ENCODE measurements around the gene KCNJ10. TPM values are rescaled to one million over a fixed set of nuclear protein-coding genes. Genes with fewer than 3 reads are reported as not detected.

Gene KCNJ10
- total RNA-seq, 1 experiment from 2014 or later, result 0.08 TPM

DNA sequence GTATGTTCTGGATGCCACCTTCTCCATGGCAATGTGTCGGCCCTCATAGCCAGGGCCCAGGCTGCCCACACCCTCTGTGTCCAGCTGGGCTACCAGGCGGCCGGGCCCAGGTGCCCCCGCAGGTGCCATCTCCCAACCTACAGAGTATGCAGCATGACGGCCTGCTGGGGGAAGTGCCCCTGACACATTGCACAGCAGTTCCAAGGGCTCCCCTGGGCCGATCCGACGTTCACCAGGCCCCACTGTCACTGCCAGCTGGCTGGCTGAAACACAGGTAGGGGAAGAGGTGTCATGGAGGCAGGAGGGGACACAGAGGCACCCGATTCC lies 23.1 kb upstream of the KCNJ10 start:
- BruUV-seq (replicated peaks), result no TSS peak
- Histone ChIP-seq H3K27me3 (ENCODE audit: control insufficient read depth, insufficient read depth, low read length) (no peaks in the 10 kb centered on the region), H3K4me3 (ENCODE audit: low read depth in 2 of 2, low read length in 2 of 2) (no peak overlapping the region), H3K4me1 (ENCODE audit: control insufficient read depth, insufficient read depth, low read length) (0 out of 2 replicates have a peak, but pooled peaks cover 3% of the 10 kb centered on the region), H3K27ac (ENCODE audit: low read length) (no peak overlapping the region), H3K9me3 (ENCODE audit: control insufficient read depth, insufficient read depth, low read depth, low read length) (no peaks in the 10 kb centered on the region), H3K36me3 (ENCODE audit: control insufficient read depth, insufficient read depth, low read length) (no peaks in the 10 kb centered on the region; the same call in 1 of the 2 replicates)
- TF ChIP-seq, protein P1, sequence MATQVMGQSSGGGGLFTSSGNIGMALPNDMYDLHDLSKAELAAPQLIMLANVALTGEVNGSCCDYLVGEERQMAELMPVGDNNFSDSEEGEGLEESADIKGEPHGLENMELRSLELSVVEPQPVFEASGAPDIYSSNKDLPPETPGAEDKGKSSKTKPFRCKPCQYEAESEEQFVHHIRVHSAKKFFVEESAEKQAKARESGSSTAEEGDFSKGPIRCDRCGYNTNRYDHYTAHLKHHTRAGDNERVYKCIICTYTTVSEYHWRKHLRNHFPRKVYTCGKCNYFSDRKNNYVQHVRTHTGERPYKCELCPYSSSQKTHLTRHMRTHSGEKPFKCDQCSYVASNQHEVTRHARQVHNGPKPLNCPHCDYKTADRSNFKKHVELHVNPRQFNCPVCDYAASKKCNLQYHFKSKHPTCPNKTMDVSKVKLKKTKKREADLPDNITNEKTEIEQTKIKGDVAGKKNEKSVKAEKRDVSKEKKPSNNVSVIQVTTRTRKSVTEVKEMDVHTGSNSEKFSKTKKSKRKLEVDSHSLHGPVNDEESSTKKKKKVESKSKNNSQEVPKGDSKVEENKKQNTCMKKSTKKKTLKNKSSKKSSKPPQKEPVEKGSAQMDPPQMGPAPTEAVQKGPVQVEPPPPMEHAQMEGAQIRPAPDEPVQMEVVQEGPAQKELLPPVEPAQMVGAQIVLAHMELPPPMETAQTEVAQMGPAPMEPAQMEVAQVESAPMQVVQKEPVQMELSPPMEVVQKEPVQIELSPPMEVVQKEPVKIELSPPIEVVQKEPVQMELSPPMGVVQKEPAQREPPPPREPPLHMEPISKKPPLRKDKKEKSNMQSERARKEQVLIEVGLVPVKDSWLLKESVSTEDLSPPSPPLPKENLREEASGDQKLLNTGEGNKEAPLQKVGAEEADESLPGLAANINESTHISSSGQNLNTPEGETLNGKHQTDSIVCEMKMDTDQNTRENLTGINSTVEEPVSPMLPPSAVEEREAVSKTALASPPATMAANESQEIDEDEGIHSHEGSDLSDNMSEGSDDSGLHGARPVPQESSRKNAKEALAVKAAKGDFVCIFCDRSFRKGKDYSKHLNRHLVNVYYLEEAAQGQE (IDR thresholded peaks at IDR 0.05; ENCODE audit: insufficient read depth in 1 of 2, low read depth in 2 of 2, low read length in 1 of 2), result no peak
- no peak for TF ChIP-seq SIN3A (IDR thresholded peaks at IDR 0.05; ENCODE audit: borderline replicate concordance, insufficient read depth, low read depth, low read length)
- TF ChIP-seq, protein P2, sequence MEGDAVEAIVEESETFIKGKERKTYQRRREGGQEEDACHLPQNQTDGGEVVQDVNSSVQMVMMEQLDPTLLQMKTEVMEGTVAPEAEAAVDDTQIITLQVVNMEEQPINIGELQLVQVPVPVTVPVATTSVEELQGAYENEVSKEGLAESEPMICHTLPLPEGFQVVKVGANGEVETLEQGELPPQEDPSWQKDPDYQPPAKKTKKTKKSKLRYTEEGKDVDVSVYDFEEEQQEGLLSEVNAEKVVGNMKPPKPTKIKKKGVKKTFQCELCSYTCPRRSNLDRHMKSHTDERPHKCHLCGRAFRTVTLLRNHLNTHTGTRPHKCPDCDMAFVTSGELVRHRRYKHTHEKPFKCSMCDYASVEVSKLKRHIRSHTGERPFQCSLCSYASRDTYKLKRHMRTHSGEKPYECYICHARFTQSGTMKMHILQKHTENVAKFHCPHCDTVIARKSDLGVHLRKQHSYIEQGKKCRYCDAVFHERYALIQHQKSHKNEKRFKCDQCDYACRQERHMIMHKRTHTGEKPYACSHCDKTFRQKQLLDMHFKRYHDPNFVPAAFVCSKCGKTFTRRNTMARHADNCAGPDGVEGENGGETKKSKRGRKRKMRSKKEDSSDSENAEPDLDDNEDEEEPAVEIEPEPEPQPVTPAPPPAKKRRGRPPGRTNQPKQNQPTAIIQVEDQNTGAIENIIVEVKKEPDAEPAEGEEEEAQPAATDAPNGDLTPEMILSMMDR (IDR thresholded peaks at IDR 0.05), result no peak
- no peak for TF ChIP-seq POLR2AphosphoS5 (IDR thresholded peaks at IDR 0.05; ENCODE audit: low read depth, low read length)
- intact Hi-C loops (cut with micrococcal nuclease; ENCODE audit: unreplicated experiment), result no loop called here
- ChIA-PET CTCF (no interaction called here), POLR2A (no interaction called here)
- DNase-seq (ENCODE audit: low read depth, low spot score) (no peak), ATAC-seq (no peak)
- in situ Hi-C loops (cut with HindIII; ENCODE audit: low pct_unique_long_range_greater_than_20kb, low sequenced_read_pairs), result no loop called here

DNA sequence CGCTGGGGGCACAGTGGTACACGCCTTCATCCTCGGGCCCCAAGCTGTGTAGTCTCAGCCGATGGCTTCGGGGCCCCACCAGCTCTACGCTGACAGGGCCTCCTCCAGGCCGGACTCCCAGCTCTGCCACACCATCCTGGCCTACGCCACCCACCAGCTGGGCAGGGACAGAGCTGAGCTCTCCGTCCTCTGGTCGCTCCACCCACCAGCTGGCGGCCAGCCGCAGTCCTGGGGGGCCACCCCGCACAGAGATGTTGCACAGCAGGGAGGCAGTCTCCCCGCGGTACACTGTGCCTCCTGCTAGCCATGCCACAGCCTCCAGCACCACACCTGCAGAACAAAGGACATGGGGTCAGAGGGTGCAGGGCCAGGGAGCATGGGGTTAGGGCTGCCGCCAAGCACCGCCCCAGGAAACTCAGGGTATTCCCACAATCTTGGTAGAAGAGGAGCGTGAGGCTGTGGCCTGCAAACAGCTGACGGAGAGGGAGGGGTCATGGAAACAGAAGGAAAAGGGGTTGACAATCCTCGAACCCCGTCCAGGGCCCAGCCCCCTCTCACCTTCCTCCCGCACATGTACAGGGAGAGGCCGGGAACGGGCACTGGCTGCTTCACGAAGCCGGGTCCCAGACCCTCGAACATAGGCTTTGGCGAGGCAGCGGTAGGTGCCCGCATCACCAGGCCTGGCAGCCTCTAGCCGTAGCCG lies 22.6 kb upstream of the KCNJ10 start:
- CTCF ChIA-PET, result no interaction called here
- no TSS peak for BruUV-seq (replicated peaks)

More for the DNA sequence above, 22.6 kb upstream of the KCNJ10 start:
- H3K27me3 ChIP-seq (ENCODE audit: control insufficient read depth, insufficient read depth, low read length), result no peaks in the 10 kb centered on the region
- no peak overlapping the region for H3K4me3 ChIP-seq (ENCODE audit: low read depth in 2 of 2, low read length in 2 of 2)
- H3K27ac ChIP-seq (ENCODE audit: low read length), result no peak overlapping the region
- intact Hi-C loops (cut with micrococcal nuclease; ENCODE audit: unreplicated experiment), result no loop called here
- TF ChIP-seq POLR2AphosphoS5 (IDR thresholded peaks at IDR 0.05; ENCODE audit: low read depth, low read length) (no peak), SIN3A (IDR thresholded peaks at IDR 0.05; ENCODE audit: borderline replicate concordance, insufficient read depth, low read depth, low read length) (no peak), TCF7L2 (IDR thresholded peaks at IDR 0.05; ENCODE audit: low read depth, low read length) (no peak)
- TF ChIP-seq, protein P2 (IDR thresholded peaks at IDR 0.05), result no peak
- TF ChIP-seq, protein P1 (IDR thresholded peaks at IDR 0.05; ENCODE audit: insufficient read depth in 1 of 2, low read depth in 2 of 2, low read length in 1 of 2), result no peak
- H3K9me3 ChIP-seq (ENCODE audit: control insufficient read depth, insufficient read depth, low read depth, low read length), result no peaks in the 10 kb centered on the region
- DNase-seq (ENCODE audit: low read depth, low spot score), result no peak
- H3K36me3 ChIP-seq (ENCODE audit: control insufficient read depth, insufficient read depth, low read length), result no peaks in the 10 kb centered on the region; the same call in 1 of the 2 replicates
- in situ Hi-C loops (cut with HindIII; ENCODE audit: low pct_unique_long_range_greater_than_20kb, low sequenced_read_pairs), result no loop called here
- POLR2A ChIA-PET, result no interaction called here
- H3K4me1 ChIP-seq (ENCODE audit: control insufficient read depth, insufficient read depth, low read length), result no peaks in the 10 kb centered on the region
- no peak for ATAC-seq
